Kidney tubule cell (primary cell): ENCODE data around the gene ANKDD1B.
A peak's percentile ranks its signal among the peaks of the same experiment; 100 is the strongest.
"Not testable (repeated sequence)": the region's sequence is repeated elsewhere in the genome, so short reads cannot be mapped to it uniquely, and the experiment has no call there.

ENCODE experiments used
- DNase-seq: peaks from one replicate; pipeline ENCODE4 v3.0.0-alpha.2; 2018; ENCODE audit warnings: low spot score

The ANKDD1B gene

GRCh38 chr5:75611311-75612225, at the start of gene ANKDD1B:
Gene ANKDD1B, plus strand, starts transcription at chr5:75611453. Its CDS starts 182 bp downstream, at chr5:75611635.
- peak; percentile 47 for DNase-seq

- DNase-seq: peak; percentile 59
Observed at GRCh38 chr5:75565991-75566709, 45.1 kb upstream of the ANKDD1B start.

DNA sequence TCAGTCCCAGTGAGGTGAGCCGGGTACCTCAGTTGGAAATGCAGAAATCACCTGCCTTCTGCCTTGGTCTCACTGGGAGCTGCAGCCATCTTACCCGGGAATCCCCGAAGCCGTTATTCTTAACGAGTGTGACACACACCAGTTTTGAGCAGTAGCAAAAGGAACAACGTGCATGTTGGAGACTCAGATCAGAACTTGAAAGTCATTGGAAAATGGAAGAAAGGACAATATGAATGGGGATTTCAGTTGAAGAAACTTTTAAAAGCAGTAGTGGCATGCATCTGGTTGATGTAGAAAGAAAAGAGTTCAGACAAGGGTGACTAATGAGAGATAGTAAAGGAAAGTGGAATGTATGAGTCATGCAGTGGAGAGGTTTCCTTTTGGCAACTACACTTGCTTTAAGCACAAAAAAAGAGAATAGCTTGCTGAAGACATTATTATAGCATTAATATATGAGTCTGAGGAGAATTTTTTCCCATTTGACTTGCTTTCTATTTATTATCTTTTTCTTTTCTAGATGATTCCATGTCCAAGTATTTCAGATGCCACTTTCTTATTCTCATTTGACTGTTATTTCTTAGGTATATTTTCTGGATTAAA, 44.4 kb upstream of the ANKDD1B start:
- DNase-seq: peak; percentile 87

DNA sequence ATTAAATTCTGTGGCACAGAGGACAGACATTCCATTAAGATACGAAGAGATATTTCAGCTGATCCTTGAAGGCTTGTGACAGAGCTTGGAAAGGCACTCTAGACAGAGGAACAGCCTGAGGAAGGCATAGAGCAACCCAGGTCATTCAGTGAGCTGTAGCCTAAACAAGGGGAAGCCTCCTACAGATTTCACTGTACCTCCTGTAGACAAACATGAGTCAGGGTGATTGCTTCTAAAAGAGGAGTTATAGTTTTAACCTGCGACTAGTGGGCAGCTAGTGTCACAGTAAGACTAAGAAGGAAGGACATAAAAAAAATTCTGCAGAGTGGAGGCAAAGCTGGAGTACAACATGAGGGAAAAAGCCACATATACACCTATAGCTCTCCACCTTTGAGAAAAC, 43.5 kb upstream of the ANKDD1B start:
- DNase-seq: peak; percentile 76

DNA sequence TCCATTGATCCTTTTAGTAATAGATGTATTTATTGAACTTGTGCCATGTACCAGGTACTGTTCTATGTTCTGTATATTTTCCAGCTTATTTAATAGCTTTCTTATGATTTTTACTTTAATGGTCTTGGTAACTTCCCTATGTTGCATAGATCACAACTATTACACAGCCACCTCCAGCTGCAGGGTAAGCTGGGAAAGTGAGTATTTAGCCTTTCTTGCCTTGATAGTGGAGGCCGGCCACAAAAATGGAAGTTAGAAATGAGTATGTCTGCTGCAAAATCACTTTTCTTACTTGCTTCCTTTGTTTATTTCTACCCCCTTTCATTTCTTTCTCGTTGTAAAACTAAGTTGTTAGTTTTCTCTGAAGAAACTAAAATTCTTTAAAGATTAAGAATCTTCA, 43.1 kb upstream of the ANKDD1B start:
- DNase-seq: no peak

- no peak for DNase-seq
Observed at GRCh38 chr5:75571547-75571946, 39.7 kb upstream of the ANKDD1B start.

- DNase-seq: no peak
Observed at GRCh38 chr5:75574791-75575190, 36.5 kb upstream of the ANKDD1B start.

- not testable (repeated sequence) for DNase-seq
Observed at GRCh38 chr5:75578280-75578679, 33.0 kb upstream of the ANKDD1B start.

DNA sequence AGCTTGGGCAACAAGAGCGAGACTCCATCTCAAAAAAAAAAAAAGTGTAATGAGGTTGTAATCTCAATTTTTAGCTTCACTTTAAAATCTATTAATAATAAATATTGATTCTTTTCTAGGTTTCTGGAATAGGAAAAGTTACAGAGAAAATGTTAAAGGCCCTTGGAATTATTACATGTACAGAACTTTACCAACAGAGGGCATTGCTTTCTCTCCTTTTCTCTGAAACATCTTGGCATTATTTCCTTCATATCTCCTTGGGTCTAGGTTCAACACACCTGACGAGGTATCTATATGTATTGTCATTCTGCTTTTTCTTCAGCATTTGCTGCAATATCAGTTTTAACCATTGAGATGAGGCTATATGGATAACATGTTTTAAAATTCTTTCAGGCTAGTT, 26.6 kb upstream of the ANKDD1B start:
- no peak for DNase-seq

DNA sequence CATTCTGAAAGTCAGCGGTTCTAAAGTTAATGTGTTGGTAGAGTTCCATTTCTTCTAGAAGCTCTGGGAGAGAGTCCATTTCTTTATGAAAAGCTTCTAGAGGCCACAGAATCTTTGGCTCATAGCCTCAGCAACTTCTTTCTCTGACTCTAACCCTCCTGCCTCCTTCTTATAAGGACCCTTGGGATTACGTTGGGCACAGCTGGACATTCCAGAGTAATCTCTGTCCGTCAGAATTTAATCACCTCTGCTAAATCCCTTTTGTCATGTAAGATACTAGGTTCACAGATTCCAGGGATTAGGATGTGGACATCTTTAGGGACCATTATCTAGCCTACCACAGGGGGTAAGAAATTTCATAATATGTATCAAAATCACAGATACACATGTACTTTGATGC, 22.6 kb upstream of the ANKDD1B start:
- no peak for DNase-seq

DNA sequence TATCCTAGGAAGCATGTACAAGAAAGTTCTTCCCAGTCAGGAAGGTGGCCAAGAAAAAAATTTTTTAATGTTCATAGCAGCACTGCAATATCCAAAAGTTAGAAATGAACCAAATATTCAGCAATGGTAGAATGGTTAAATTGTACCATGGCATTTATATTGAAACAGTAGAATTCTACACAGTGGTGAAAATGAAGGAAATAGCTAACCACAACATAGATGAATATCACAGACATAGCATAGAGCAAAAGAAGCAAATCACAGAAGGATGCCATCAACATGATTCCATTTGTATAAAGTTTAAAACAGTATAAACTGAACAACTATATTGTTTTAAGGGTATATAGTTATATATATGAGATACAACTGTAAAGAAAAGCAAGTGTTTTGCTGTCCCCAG, 10.7 kb upstream of the ANKDD1B start:
- DNase-seq: no peak

- DNase-seq: no peak
Observed at GRCh38 chr5:75601567-75601966, 9.7 kb upstream of the ANKDD1B start.

DNA sequence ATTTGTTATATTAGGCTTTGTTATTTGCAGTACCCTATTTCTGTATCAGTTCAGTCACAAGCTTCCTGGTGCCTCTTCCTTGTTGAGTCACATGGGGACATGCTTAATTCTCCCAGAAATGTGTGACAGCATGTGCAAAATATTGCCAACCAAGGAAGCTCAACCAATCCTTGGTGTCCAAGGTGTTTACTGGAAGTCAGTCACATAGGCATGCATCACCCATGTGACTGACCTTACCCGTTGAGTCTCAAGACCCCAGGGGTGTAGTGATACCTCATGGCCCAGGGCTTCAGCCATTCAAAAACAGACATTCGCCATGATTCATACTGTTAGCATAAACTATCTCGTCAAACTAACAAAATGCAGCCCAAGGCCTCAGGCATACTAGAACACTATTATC, 9.3 kb upstream of the ANKDD1B start:
- peak; percentile 99 for DNase-seq

DNA sequence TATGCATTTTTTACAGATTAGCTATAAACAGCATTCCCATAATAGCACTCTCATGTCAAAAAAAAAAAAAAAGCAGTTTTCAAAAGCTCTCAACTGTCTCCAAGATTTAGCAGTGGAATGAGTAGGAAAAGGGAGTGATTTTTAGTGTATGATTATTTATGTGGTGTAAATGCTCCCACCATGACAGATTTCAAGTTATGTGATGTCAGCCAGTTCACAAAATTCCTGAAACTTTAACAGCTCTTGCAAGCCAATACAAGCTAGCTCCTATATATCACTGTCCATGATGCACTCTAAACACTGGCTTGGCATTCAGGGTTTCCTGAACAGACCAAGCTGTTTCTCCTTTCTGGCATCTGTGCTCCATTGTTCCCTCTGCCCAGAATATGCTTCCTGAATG, 7.9 kb upstream of the ANKDD1B start:
- peak; percentile 27 for DNase-seq

DNA sequence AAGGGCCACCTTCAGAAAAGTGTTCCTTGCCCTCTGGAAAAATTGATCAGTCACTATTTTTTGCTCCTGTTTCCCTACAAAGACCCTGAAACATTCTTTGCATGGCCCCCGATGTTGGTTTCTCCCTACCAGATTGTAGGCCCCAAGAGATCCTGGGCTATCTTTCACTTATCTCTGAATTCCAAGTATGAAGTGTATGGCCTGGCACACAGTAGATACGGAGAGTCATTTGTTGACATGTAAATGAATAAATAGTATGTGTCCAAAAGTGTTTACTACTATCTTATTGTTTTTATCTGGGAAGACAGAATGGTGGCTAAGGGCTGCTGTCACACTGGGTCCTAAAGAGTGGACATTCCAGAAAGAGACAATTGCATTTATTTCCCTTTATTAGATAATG, 7.4 kb upstream of the ANKDD1B start:
- DNase-seq: no peak

DNA sequence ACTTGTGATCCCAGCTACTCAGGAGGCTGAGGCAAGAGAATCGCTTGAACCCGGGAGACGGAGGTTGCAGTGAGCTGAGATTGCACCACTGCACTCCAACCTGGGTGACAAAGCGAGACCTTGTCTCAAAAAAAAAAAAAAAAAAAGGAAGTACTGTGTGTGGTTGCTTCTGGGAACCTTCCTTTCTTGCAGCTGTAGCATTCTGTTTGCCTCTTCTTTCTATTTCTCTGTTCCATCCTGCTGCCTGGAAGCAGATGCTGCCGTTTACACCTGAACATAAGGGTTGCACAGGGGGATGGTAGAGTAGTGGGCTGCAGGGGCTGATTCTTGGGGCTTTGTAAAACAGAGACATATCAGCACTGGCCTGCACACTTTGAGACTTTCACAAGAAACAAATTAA, 3.9 kb upstream of the ANKDD1B start:
- DNase-seq: not testable (repeated sequence)

DNA sequence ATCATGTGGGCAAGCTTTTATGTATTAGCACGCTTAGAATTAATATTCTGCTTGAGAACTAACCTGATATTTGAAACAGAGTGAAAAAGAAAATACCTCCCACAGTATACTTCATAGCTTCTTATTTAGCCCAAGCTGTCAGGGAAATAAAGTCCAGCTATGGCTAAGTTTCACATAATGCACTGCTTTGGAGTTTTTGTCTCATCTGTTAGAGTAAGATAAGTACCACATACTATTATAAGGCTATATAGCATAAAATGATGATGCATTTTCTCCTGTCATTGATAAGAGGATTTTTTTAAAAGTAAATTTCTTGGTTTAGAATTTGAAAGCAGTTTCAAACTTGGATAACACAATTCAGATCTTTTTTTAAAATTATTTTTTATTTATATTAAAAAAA, 2.4 kb upstream of the ANKDD1B start:
- no peak for DNase-seq

DNA sequence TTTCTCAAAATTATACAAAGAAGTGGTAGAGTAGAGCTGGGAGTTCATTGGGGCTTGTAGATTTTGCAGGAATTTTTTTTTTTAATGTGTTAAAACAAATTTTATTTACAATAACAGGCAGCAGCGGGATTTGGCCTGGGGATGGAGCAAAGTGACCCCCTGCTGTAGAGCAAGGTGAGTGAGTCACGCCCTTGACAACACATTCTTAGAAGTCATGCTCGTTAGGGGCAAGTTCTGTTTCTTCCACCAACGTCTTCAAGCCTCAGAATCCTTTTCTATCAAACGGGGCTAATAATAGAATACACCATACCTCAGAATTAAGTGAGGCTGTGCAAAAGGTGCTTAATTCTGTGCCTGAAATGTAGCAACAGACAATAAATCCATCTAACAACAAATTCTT, 1.1 kb upstream of the ANKDD1B start:
- DNase-seq: peak; percentile 48

DNA sequence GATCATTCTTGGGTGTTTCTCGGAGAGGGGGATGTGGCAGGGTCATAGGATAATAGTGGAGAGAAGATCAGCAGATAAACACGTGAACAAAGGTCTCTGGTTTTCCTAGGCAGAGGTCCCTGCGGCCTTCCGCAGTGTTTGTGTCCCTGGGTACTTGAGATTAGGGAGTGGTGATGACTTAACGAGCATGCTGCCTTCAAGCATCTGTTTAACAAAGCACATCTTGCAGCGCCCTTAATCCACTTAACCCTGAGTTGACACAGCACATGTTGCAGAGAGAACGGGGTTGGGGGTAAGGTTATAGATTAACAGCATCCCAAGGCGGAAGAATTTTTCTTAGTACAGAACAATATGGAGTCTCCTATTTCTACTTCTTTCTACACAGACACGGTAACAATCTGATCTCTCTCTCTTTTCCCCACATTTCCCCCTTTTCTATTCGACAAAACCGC, 368 bp upstream of the ANKDD1B start:
- DNase-seq: peak; percentile 70

DNA sequence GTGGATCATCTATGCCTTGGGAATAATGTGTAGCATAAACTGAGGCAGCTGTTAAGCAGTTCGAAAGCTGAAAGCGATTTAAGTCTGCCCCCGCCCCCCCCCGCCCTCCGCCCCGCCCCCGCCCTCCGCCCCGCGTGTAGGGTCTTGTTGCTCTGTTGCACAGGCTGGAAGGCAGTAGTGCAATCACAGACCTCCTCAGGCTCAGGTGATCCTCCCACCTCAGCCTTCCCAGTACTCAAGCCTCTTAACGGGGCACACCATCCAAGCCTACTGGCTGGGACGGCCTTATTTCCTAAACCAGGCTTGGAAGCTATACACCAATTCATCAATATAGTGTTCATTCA, 945 bp downstream of the ANKDD1B start:
- no peak for DNase-seq

GRCh38 chr5:75612901-75613300, 1.6 kb downstream of the ANKDD1B start:
- no peak for DNase-seq

- no peak for DNase-seq
Observed at GRCh38 chr5:75614176-75614575, 2.9 kb downstream of the ANKDD1B start.

GRCh38 chr5:75616371-75616881, 5.2 kb downstream of the ANKDD1B start:
- DNase-seq: no peak
